Neuronal stem cell (in vitro differentiated cells): Measurements from ENCODE around the gene KAZN.
A peak's percentile ranks its signal among the peaks of the same experiment; 100 is the strongest.

Experiments used
- DNase-seq: peaks from one replicate; pipeline ENCODE4 v3.0.0-alpha.2; 2013; ENCODE audit warnings: low spot score
- H2AFZ ChIP-seq: one replicate; pipeline ENCODE4 v1.6.1; 2013; ENCODE audit warnings: mild to moderate bottlenecking, low read length, inconsistent platforms
- H2AK5ac ChIP-seq: 2 replicates; pipeline ENCODE4 v1.6.1; 2013; ENCODE audit warnings: low read depth, mild to moderate bottlenecking, inconsistent platforms, low read length, moderate library complexity, mixed read lengths
- H2BK120ac ChIP-seq: 2 replicates; pipeline ENCODE4 v1.6.1; 2013; ENCODE audit warnings: low read depth, mild to moderate bottlenecking, inconsistent platforms, low read length, moderate library complexity, mixed read lengths
- H2BK12ac ChIP-seq: one replicate; pipeline ENCODE4 v1.6.1; 2013; ENCODE audit warnings: low read length, inconsistent platforms
- H2BK15ac ChIP-seq: 2 replicates; pipeline ENCODE4 v1.6.1; 2013; ENCODE audit warnings: mild to moderate bottlenecking, low read length, inconsistent platforms, mixed read lengths
- H2BK5ac ChIP-seq: one replicate; pipeline ENCODE4 v1.6.1; 2013; ENCODE audit warnings: inconsistent platforms, mild to moderate bottlenecking, low read length, moderate library complexity
- H3K14ac ChIP-seq: one replicate; pipeline ENCODE4 v1.6.1; 2013; ENCODE audit warnings: low read length, inconsistent platforms
- H3K18ac ChIP-seq: 2 replicates; pipeline ENCODE4 v1.6.1; 2013; ENCODE audit warnings: low read length, inconsistent platforms
- H3K23ac ChIP-seq: 2 replicates; pipeline ENCODE4 v1.6.1; 2013; ENCODE audit warnings: low read depth, mild to moderate bottlenecking, mixed read lengths, low read length, inconsistent platforms; ENCODE audit not compliant: poor library complexity
- H3K27ac ChIP-seq: replicated peaks from 3 replicates; pipeline ENCODE4 v1.5.1; 2013; ENCODE audit warnings: low read length, inconsistent platforms
- H3K27me3 ChIP-seq, 3 experiments: 2 replicates each; pipeline ENCODE4 v1.6.1; 2013; ENCODE audit warnings: low read length in 3 of 3, mild to moderate bottlenecking in 2 of 3, inconsistent platforms in 1 of 3, low read depth in 1 of 3, mixed read lengths in 1 of 3, moderate library complexity in 1 of 3; ENCODE audit not compliant: control insufficient read depth in 3 of 3, insufficient read depth in 3 of 3
- H3K36me3 ChIP-seq, 2 donors: replicated peaks in 1 of 2; 2 replicates each; pipeline ENCODE4 v1.6.1; 2013; ENCODE audit warnings: low read length in 2 of 2; ENCODE audit not compliant: control insufficient read depth in 2 of 2, insufficient read depth in 2 of 2
- H3K4ac ChIP-seq: 2 replicates; pipeline ENCODE4 v1.6.1; 2013; ENCODE audit warnings: inconsistent platforms, mild to moderate bottlenecking, low read length, moderate library complexity
- H3K4me1 ChIP-seq, 2 donors: 1 replicate in 1 of 2; 2 replicates in 1 of 2; pipeline ENCODE4 v1.6.1; 2013; ENCODE audit warnings: low read length in 2 of 2, low read depth in 1 of 2; ENCODE audit not compliant: control insufficient read depth in 2 of 2, insufficient read depth in 1 of 2
- H3K4me2 ChIP-seq: one replicate; pipeline ENCODE4 v1.6.1; 2013; ENCODE audit warnings: mild to moderate bottlenecking, low read length, inconsistent platforms; ENCODE audit not compliant: insufficient read depth, poor library complexity, severe bottlenecking
- H3K4me3 ChIP-seq, 2 donors: 2 replicates each; pipeline ENCODE4 v1.5.1; 2013; ENCODE audit warnings: low read length in 2 of 2, mild to moderate bottlenecking in 2 of 2, inconsistent platforms in 1 of 2, moderate library complexity in 1 of 2
- H3K79me1 ChIP-seq: one replicate; pipeline ENCODE4 v1.6.1; 2013; ENCODE audit warnings: low read depth, mild to moderate bottlenecking, inconsistent platforms, low read length, moderate library complexity
- H3K9ac ChIP-seq: one replicate; pipeline ENCODE4 v1.6.1; 2013; ENCODE audit warnings: mild to moderate bottlenecking, low read depth, low read length, inconsistent platforms; ENCODE audit not compliant: poor library complexity
- H3K9me3 ChIP-seq, 2 donors: replicated peaks in 1 of 2; 2 replicates each; pipeline versions ENCODE3 to v1.6.1; 2013; ENCODE audit warnings: low read length in 2 of 2, mild to moderate bottlenecking in 2 of 2, inconsistent platforms in 1 of 2, low read depth in 1 of 2, mixed read lengths in 1 of 2, moderate library complexity in 1 of 2; ENCODE audit not compliant: control insufficient read depth in 2 of 2, insufficient read depth in 1 of 2
- H4K8ac ChIP-seq: one replicate; pipeline ENCODE4 v1.6.1; 2013; ENCODE audit warnings: low read depth, mild to moderate bottlenecking, inconsistent platforms, low read length, moderate library complexity
- H4K91ac ChIP-seq: one replicate; pipeline ENCODE4 v1.6.1; 2013; ENCODE audit warnings: low read length, low read depth, mild to moderate bottlenecking, inconsistent platforms; ENCODE audit not compliant: poor library complexity
- WGBS, 2 donors: extraction: QIAGEN DNeasy Blood & Tissue Kit; methylation state at CpG; one replicate each; pipeline ENCODE4 v1.1.7; 2013; ENCODE audit warnings: missing lambda C conversion rate in 2 of 2, mixed read lengths in 1 of 2; ENCODE audit not compliant: insufficient read length in 2 of 2, insufficient replicate concordance in 1 of 2; ENCODE audit errors: extremely low coverage in 2 of 2; 5-methylcytosine and 5-hydroxymethylcytosine counted together

KAZN gene

DNA sequence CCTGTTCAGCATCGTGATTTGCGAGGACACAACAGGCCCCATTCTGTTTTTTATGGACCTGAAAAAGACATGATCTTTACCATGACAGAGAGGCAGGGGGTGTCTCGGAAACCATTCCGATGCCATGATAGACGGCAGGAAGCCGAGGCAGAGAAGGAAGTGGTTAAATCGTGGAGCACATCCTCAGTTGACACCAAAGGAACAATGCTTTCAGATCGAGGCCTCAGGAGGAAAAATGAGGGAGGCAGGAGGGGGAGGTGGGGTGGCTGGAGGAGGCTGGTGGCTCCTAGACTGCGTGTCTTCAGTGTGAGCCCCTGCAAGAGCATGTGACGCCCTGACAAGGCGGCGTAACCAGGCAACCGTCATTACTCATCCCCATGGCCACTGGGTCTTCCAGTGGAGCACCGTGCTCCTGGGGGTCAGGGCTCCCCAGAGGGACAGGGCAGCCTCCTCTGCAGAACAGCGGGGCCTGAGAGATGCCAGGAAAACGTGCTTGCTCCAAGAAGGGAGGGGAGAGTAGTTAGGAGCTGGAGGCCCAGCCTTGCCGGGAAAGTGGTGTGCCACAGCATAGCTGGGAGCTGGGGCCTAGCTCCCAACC is 382.2 kb downstream of the KAZN start:
- Histone ChIP-seq H3K4me2 (peak overlapping the region; percentile 23), H3K4ac (no peak overlapping the region), H4K91ac (no peak overlapping the region), H3K23ac (no peak overlapping the region), H2BK120ac (no peak overlapping the region), H2BK15ac (no peak overlapping the region), H2BK12ac (no peak overlapping the region), H3K36me3 (peaks cover 0 to 19% of the 10 kb centered on the region in 2 donors), H3K9me3 (no peaks in the 10 kb centered on the region), H3K27me3 (no peaks in the 10 kb centered on the region), H3K9ac (no peak overlapping the region), H3K4me3 (no peak overlapping the region), H4K8ac (no peak overlapping the region), H3K27ac (peak overlapping the region; percentile 11), H2AK5ac (no peak overlapping the region), H2BK5ac (no peak overlapping the region), H3K14ac (no peak overlapping the region), H3K4me1 (peaks cover 11 to 19% of the 10 kb centered on the region in 2 donors), H3K79me1 (no peaks in the 10 kb centered on the region), H2AFZ (peak overlapping the region; percentile 30), H3K18ac (peak overlapping the region; percentile 76)
- peak; percentile 26 for DNase-seq
- WGBS, 2 donors = no CpG with 5 or more reads among the region's 17 CpGs

DNA sequence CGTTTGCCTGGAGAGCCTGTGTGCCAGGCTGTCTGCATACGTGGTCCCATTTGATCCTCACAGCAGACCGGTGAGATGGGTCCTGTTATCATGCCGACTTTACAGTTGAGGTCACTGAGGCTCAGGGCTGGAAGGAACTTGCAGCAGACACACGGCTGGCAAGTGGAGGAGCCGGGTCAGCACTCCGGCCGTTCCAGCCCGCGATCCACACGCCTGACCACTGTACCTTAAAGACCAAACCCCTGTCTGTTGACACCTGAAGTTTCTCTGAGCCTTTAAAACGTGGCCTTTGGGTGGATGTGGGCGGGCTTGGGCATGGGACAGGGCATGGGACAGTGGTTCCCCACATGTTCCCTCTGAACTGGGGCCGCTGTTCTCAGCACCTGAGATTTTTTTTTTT is 383.5 kb downstream of the KAZN start:
- no peak overlapping the region for H3K4me3 ChIP-seq
- H3K23ac ChIP-seq = no peak overlapping the region
- no CpG with 5 or more reads among the region's 14 CpGs for WGBS, 2 donors
- no peak overlapping the region for H4K8ac ChIP-seq
- H3K4me1 ChIP-seq = peaks cover 11 to 19% of the 10 kb centered on the region in 2 donors
- H3K79me1 ChIP-seq = no peaks in the 10 kb centered on the region
- no peak overlapping the region for H4K91ac ChIP-seq
- H3K9me3 ChIP-seq = no peaks in the 10 kb centered on the region
- no peaks in the 10 kb centered on the region for H3K27me3 ChIP-seq
- H3K27ac ChIP-seq = no peak overlapping the region
- H2BK5ac ChIP-seq = peak overlapping the region; percentile 2
- H2BK120ac ChIP-seq = no peak overlapping the region
- peak overlapping the region; percentile 40 for H2AK5ac ChIP-seq
- H3K9ac ChIP-seq = peak overlapping the region; percentile 9
- no peak overlapping the region for H2AFZ ChIP-seq
- H2BK15ac ChIP-seq = no peak overlapping the region
- no peak overlapping the region for H3K4me2 ChIP-seq
- peak overlapping the region; percentile 0 for H3K18ac ChIP-seq
- no peak overlapping the region for H3K4ac ChIP-seq
- DNase-seq = no peak
- no peak overlapping the region for H3K14ac ChIP-seq
- H3K36me3 ChIP-seq = peaks cover 0 to 11% of the 10 kb centered on the region in 2 donors
- H2BK12ac ChIP-seq = no peak overlapping the region

DNA sequence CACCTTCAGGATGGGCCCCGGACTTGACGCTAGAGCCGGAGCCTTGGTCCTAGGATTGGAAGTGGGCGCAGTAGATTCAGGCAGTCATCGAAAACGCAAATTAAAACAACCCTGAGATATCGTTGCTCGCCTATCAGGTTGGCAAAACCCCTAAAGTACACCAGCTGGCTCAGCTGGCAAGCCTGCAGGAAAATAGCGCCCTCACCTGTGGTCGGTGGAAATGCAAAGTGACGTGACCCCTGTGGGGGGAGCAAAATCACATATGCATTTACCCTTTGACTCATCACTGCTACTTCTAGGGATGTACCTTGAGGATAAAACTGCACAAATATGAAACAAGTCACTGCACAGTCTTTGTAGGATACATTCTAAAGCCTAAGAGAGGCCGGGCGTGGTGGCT is 384.8 kb downstream of the KAZN start:
- Histone ChIP-seq H3K14ac (no peak overlapping the region), H3K18ac (no peak overlapping the region), H3K36me3 (peaks cover 0 to 1% of the 10 kb centered on the region in 2 donors), H2AK5ac (no peak overlapping the region), H3K4me3 (no peak overlapping the region), H3K4me2 (no peak overlapping the region), H2AFZ (no peak overlapping the region), H3K27me3 (no peaks in the 10 kb centered on the region), H4K91ac (no peak overlapping the region), H2BK15ac (no peak overlapping the region), H3K9me3 (no peaks in the 10 kb centered on the region), H3K79me1 (no peaks in the 10 kb centered on the region), H3K9ac (no peak overlapping the region), H2BK12ac (no peak overlapping the region), H2BK120ac (no peak overlapping the region), H3K27ac (no peak overlapping the region), H3K4ac (no peak overlapping the region), H3K4me1 (peaks cover 13 to 19% of the 10 kb centered on the region in 2 donors), H3K23ac (no peak overlapping the region), H4K8ac (no peak overlapping the region), H2BK5ac (no peak overlapping the region)
- DNase-seq = no peak
- no CpG with 5 or more reads among the region's 13 CpGs for WGBS, 2 donors

DNA sequence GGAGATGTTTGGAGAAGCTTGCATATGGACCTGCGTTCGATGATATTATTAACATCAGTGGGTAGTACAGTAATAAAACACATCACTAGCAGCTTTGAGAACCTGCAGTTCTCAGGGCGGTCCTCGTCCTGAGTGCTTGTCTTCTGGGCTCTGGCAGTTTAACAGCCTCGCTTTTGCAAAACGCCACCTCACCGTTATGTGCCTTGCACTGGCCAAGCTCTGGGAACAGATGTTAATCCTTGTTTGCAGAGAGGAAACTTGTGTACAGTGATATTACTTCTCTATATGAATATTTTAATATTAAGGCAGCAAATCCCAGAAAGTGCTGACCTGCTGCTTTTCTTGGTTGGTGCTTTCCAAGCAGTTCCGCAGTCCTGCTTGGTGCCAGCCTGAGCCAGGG is 387.7 kb downstream of the KAZN start:
- Histone ChIP-seq H3K4me2 (no peak overlapping the region), H3K9ac (no peak overlapping the region), H3K23ac (no peak overlapping the region), H3K14ac (no peak overlapping the region), H2BK12ac (no peak overlapping the region), H3K36me3 (peaks cover 0 to 5% of the 10 kb centered on the region in 2 donors), H3K27ac (no peak overlapping the region), H2AK5ac (no peak overlapping the region), H3K18ac (no peak overlapping the region), H4K91ac (no peak overlapping the region), H2BK5ac (no peak overlapping the region), H2AFZ (no peak overlapping the region), H3K4ac (no peak overlapping the region), H3K27me3 (no peaks in the 10 kb centered on the region), H2BK120ac (no peak overlapping the region), H3K9me3 (no peaks in the 10 kb centered on the region), H3K4me1 (peaks cover 3 to 8% of the 10 kb centered on the region in 2 donors), H4K8ac (no peak overlapping the region), H3K79me1 (peaks cover 2% of the 10 kb centered on the region), H2BK15ac (no peak overlapping the region), H3K4me3 (no peak overlapping the region)
- no CpG with 5 or more reads among the region's 8 CpGs for WGBS, 2 donors
- DNase-seq = no peak
